Eye (tissue), 1 donor: ENCODE results near the gene MAD1L1.
"Not testable (repeated sequence)": the region's sequence is repeated elsewhere in the genome, so short reads cannot be mapped to it uniquely, and the experiment has no call there.

Source experiments
- DNase-seq: peaks from one replicate; pipeline ENCODE4 v3.0.0-alpha.2; 2015

Gene MAD1L1

GRCh38 chr7:2080477-2080876, 152.3 kb downstream of the MAD1L1 start:
- DNase-seq: peak; percentile 35

- DNase-seq: peak; percentile 72
Measured at GRCh38 chr7:2080060-2080387, 152.7 kb downstream of the MAD1L1 start.

- DNase-seq: peak; percentile 16
Measured at GRCh38 chr7:2079332-2080059, 153.2 kb downstream of the MAD1L1 start.

GRCh38 chr7:2078899-2079298, 153.8 kb downstream of the MAD1L1 start:
- DNase-seq: no peak

GRCh38 chr7:2076649-2077064, 156.1 kb downstream of the MAD1L1 start:
- no peak for DNase-seq

GRCh38 chr7:2075811-2076210, 156.9 kb downstream of the MAD1L1 start:
- DNase-seq: no peak

- DNase-seq: no peak
Measured at GRCh38 chr7:2074691-2075090, 158.1 kb downstream of the MAD1L1 start.

- DNase-seq: no peak
Measured at GRCh38 chr7:2072798-2073197, 159.9 kb downstream of the MAD1L1 start.

GRCh38 chr7:2072042-2072441, 160.7 kb downstream of the MAD1L1 start:
- no peak for DNase-seq

- DNase-seq: no peak
Measured at GRCh38 chr7:2071133-2071832, 161.5 kb downstream of the MAD1L1 start.

GRCh38 chr7:2070151-2070763, 162.5 kb downstream of the MAD1L1 start:
- no peak for DNase-seq

GRCh38 chr7:2069472-2069860, 163.3 kb downstream of the MAD1L1 start:
- peak; percentile 79 for DNase-seq

- DNase-seq: no peak
Measured at GRCh38 chr7:2068693-2069471, 163.9 kb downstream of the MAD1L1 start.

- DNase-seq: peak; percentile 85
Measured at GRCh38 chr7:2066251-2066919, 166.4 kb downstream of the MAD1L1 start.

- peak; percentile 81 for DNase-seq
Measured at GRCh38 chr7:2065528-2065927, 167.2 kb downstream of the MAD1L1 start.

- DNase-seq: peak; percentile 81
Measured at GRCh38 chr7:2063563-2064260, 169.0 kb downstream of the MAD1L1 start.

GRCh38 chr7:2062648-2063047, 170.1 kb downstream of the MAD1L1 start:
- no peak for DNase-seq

- no peak for DNase-seq
Measured at GRCh38 chr7:2060701-2061100, 172.0 kb downstream of the MAD1L1 start.

GRCh38 chr7:2059964-2060700, 172.6 kb downstream of the MAD1L1 start:
- DNase-seq: no peak

GRCh38 chr7:2058246-2058645, 174.5 kb downstream of the MAD1L1 start:
- not testable (repeated sequence) for DNase-seq

- no peak for DNase-seq
Measured at GRCh38 chr7:2055956-2056355, 176.8 kb downstream of the MAD1L1 start.
